PFSK-1 (cell line): ENCODE data around the gene CCDC158.

Source experiments
- POLR2AphosphoS5 ChIP-seq: IDR thresholded peaks from 2 replicates; pipeline ENCODE4 v1.6.1; 2012; ENCODE audit warnings: low read depth, mild to moderate bottlenecking, control low read depth, low read length, moderate library complexity
- REST ChIP-seq, 2 experiments: IDR thresholded peaks; 2 replicates each; pipeline versions ENCODE4 v1.6.1 to v1.8.0; 2011 to 2012; ENCODE audit warnings: low read depth in 2 of 2, low read length in 2 of 2, control low read depth in 1 of 2, inconsistent platforms in 1 of 2, mild to moderate bottlenecking in 1 of 2, moderate library complexity in 1 of 2; ENCODE audit not compliant: insufficient read depth in 1 of 2
- TAF1 ChIP-seq: IDR thresholded peaks from 2 replicates; pipeline ENCODE4 v1.6.1; 2012; ENCODE audit warnings: low read length, control low read depth, borderline replicate concordance; ENCODE audit not compliant: insufficient read depth

- TF ChIP-seq POLR2AphosphoS5 (no peak), TAF1 (no peak), REST (IDR thresholded peaks at IDR 0.05; ENCODE audit: insufficient read depth in 1 of 2, low read depth in 2 of 2, low read length in 2 of 2) (no peak)
These were observed 119.7 kb downstream of the CCDC158 start for GRCh38 chr4:76301068-76301774.
